Measurements from ENCODE around the gene PAPPA.

- TF ChIP-seq GABPA (IDR thresholded peaks at IDR 0.05; ENCODE audit: low read depth): no peak
- TF ChIP-seq PBX3 (IDR thresholded peaks at IDR 0.05): no peak
- TF ChIP-seq CTCF (IDR thresholded peaks at IDR 0.05): no peak
- no peak for TF ChIP-seq MXI1 (IDR thresholded peaks at IDR 0.05; ENCODE audit: low read depth, low read length)
- no peak for TF ChIP-seq RAD21 (IDR thresholded peaks at IDR 0.05; ENCODE audit: low read length)
- TF ChIP-seq FOSL2 (IDR thresholded peaks at IDR 0.05; ENCODE audit: borderline replicate concordance, low read depth): no peak
- TF ChIP-seq CHD2 (IDR thresholded peaks at IDR 0.05; ENCODE audit: low read length, partially characterized antibody): no peak
Measured at GRCh38 chr9:116303270-116303669, 149.7 kb downstream of the PAPPA start.
